Gastroesophageal sphincter (tissue), 3 donors: ENCODE results near the gene CNNM2.
A peak's percentile ranks its signal among the peaks of the same experiment; 100 is the strongest.

Experiments
- CTCF ChIP-seq, 4 experiments: fragments of 200-600 bp in 2 of 4; fragments of 450-650 bp in 2 of 4; sonication (generic) in 1 of 4; IDR thresholded peaks; one replicate each; pipeline ENCODE4 v1.5.1; 2017 to 2019; ENCODE audit warnings: antibody characterized with exemption in 4 of 4, mild to moderate bottlenecking in 2 of 4, moderate library complexity in 2 of 4
- POLR2A ChIP-seq, 2 donors: fragments of 450-650 bp; IDR thresholded peaks; one replicate each; pipeline ENCODE4 v1.6.1; 2017; ENCODE audit warnings: antibody characterized with exemption in 2 of 2, mild to moderate bottlenecking in 2 of 2, moderate library complexity in 1 of 2
- POLR2AphosphoS5 ChIP-seq: sonication (generic); formaldehyde crosslinking; IDR thresholded peaks from one replicate; pipeline ENCODE4 v1.6.1; 2017; ENCODE audit warnings: antibody characterized with exemption

- TF ChIP-seq CTCF (IDR thresholded peaks at IDR 0.05), result no peak
- no peak for TF ChIP-seq POLR2A (IDR thresholded peaks at IDR 0.05)
- peak; percentile 4 for TF ChIP-seq POLR2AphosphoS5
Measured at GRCh38 chr10:103080891-103081581, 162.9 kb downstream of the CNNM2 start.
